ENCODE data around the gene UNC45B. TPM values are rescaled to one million over a fixed set of nuclear protein-coding genes. Genes with fewer than 3 reads are reported as not detected.

Gene UNC45B
- total and polyA plus RNA-seq, 2 of the 8 experiments (the other 6 are each of a cell fraction or from before 2014, with no cell fraction given) = 0.06 to 0.15 TPM

DNA sequence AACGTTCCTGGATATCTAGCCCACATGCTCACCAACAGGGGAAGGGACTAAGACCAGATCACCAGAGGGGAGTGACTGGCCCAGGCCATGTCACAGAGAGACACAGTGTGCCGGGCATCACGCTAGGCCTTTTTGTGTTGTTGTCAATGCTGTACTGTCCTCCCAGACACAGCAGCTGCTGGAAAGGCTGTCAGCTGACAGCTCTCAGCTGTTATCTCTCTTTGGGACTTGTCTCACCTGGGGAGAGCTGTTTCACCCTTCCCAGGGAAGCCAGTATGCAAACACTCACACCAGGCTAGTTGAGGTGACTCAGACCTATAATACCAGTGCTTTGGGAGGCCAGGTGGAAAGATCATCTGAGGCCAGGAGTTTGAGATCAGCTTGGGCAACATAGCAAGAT is 19.4 kb downstream of the UNC45B start (continued):
- TF ChIP-seq RNF2 (IDR thresholded peaks at IDR 0.05; ENCODE audit: borderline replicate concordance, low read depth, low read length, missing control alignments, poor library complexity, severe bottlenecking) (no peak), CBX5 (IDR thresholded peaks at IDR 0.05; ENCODE audit: low read depth, low read length) (no peak), TAF7 (optimal IDR thresholded peaks at IDR 0.05; ENCODE audit: borderline replicate concordance, low read depth, low read length) (no peak)
